CD4-positive, alpha-beta T cell (primary cell): Measurements from ENCODE around the gene ZNF674. TPM values are rescaled to one million over a fixed set of nuclear protein-coding genes. Genes with fewer than 3 reads are reported as not detected.

Experiments
- ATAC-seq: fragments of 200-7000 bp; cut with Tn5 transposase; one replicate; pipeline ENCODE4 v1.10.0; 2022; ENCODE audit warnings: mild to moderate bottlenecking; ENCODE audit not compliant: poor library complexity
- CTCF ChIA-PET: fragments of 350-600 bp; sonication (Branson Sonifier 250); formaldehyde crosslinking; loops from one replicate; lab custom pipeline; 2021; ENCODE audit warnings: antibody characterized with exemption, inconsistent platforms; lab: Charles Lee
- POLR2A ChIA-PET: fragments of 350-600 bp; sonication (Branson Sonifier 250); formaldehyde crosslinking; loops from one replicate; lab custom pipeline; 2021; ENCODE audit warnings: antibody characterized with exemption, inconsistent platforms; lab: Charles Lee
- DNase-seq, 14 experiments: peaks; one replicate each; pipeline ENCODE4 v3.0.0-alpha.2; 2013 to 2020; ENCODE audit warnings: mixed read lengths in 2 of 14
- H3K27ac ChIP-seq, 2 donors: one replicate each; pipeline versions ENCODE4 v1.5.1 to v1.7.0; 2013; ENCODE audit warnings: low read length in 2 of 2, low read depth in 1 of 2, mild to moderate bottlenecking in 1 of 2
- H3K27me3 ChIP-seq, 2 experiments: 1 replicate in 1 of 2; 2 replicates in 1 of 2; pipeline versions ENCODE4 v1.6.1 to v1.7.0; 2013; ENCODE audit warnings: low read length in 2 of 2, control low read depth in 1 of 2, mild to moderate bottlenecking in 1 of 2, moderate library complexity in 1 of 2; ENCODE audit not compliant: insufficient read depth in 2 of 2, control insufficient read depth in 1 of 2
- H3K36me3 ChIP-seq: one replicate; pipeline ENCODE4 v1.6.1; 2013; ENCODE audit warnings: low read length, control low read depth; ENCODE audit not compliant: insufficient read depth
- H3K4me1 ChIP-seq: one replicate; pipeline ENCODE4 v1.6.1; 2013; ENCODE audit warnings: low read length, control low read depth; ENCODE audit not compliant: insufficient read depth
- H3K4me3 ChIP-seq: one replicate; pipeline ENCODE4 v1.5.1; 2013; ENCODE audit warnings: mild to moderate bottlenecking, low read length, moderate library complexity
- H3K9me3 ChIP-seq, 2 experiments: 1 replicate in 1 of 2; 2 replicates in 1 of 2; pipeline versions ENCODE4 v1.6.1 to v1.7.0; 2013; ENCODE audit warnings: low read length in 2 of 2, mild to moderate bottlenecking in 2 of 2, control low read depth in 1 of 2, moderate library complexity in 1 of 2; ENCODE audit not compliant: control insufficient read depth in 1 of 2, insufficient read depth in 1 of 2
- H3K27ac Mint-ChIP-seq: one replicate; pipeline ENCODE4 v1.8.0; 2020; ENCODE audit warnings: mixed read lengths
- H3K27me3 Mint-ChIP-seq: one replicate; pipeline ENCODE4 v1.8.0; 2021; ENCODE audit warnings: mixed read lengths
- H3K36me3 Mint-ChIP-seq: one replicate; pipeline ENCODE4 v1.8.0; 2021; ENCODE audit warnings: low read depth, mixed read lengths
- H3K4me1 Mint-ChIP-seq: one replicate; pipeline ENCODE4 v1.8.0; 2021; ENCODE audit warnings: low read depth, mixed read lengths
- H3K4me3 Mint-ChIP-seq: one replicate; pipeline ENCODE4 v1.8.0; 2020; ENCODE audit warnings: mild to moderate bottlenecking, mixed read lengths
- H3K9me3 Mint-ChIP-seq: one replicate; pipeline ENCODE4 v1.8.0; 2020; ENCODE audit warnings: mixed read lengths
- intact Hi-C, 2 experiments: fragments of 100-400 bp; cut with DNase I in 1 of 2; cut with micrococcal nuclease in 1 of 2; formaldehyde crosslinking; loops; one replicate each; pipeline versions ENCODE4 v1.15.1 to v1.9.0; 2023 to 2025; cut with DNase I, micrococcal nuclease
- total RNA-seq, 174 experiments: library from RNA in 2 of 174; stranded (reverse) in 2 of 174; gene quantifications; one replicate each; pipeline ENCODE4 v1.2.3 and lab custom pipeline; 2021 to 2026
- TF ChIP-seq, protein P1 (sequence below): fragments of 200-600 bp; IDR thresholded peaks from one replicate; pipeline ENCODE4 v1.8.0; 2022; ENCODE audit warnings: antibody characterized with exemption, mild to moderate bottlenecking

ZNF674 gene
- total RNA-seq, 2 experiments from 2014 or later: 1.2 to 1.9 TPM

DNA sequence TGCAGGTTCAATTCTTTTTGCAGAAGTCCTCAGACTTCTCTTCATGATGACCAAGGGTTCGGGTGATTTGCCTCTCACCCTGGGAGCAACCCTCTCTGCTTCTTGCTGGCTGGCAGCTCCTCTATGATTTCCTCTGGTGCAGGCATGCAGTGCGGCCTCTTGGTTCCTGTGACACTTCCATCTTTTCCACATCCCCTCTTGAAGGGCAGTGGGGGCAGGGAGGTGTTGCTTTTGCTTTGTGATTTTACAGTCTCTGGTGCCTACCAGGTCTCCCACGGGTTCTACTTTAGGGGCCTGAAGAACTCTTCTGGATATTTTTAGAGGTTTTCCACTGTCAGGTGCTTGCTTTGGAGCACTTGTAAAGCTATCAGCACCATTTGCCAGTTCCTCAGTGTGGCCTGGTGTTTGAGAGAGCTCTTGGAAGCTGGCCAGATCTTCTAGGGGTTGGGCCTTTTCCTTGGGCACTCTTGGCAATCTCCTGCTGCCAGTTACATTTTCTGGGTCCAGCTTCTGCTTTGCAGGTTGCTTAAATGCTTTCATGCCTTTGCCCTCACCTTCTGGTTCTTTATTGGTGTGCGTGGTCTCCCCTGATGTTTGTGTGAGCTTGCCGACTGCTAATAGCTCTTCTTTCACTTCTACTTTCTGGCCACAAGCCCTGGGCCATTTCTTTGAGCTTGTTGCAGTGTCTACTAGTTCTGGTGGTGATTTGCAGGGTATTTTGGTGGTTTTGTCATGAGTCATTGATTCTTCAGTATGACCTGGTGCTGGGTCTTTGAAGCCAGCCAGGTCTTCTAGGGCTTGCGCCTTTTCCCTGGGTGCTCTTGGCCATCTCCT, 16.8 kb upstream of the ZNF674 start:
- Mint-ChIP-seq H3K4me1 (no peaks in the 10 kb centered on the region), H3K9me3 (no peaks in the 10 kb centered on the region)

GRCh38 chrX:46559062-46559461, 13.8 kb upstream of the ZNF674 start:
- Histone ChIP-seq H3K9me3 (no peaks in the 10 kb centered on the region), H3K27me3 (no peaks in the 10 kb centered on the region), H3K4me3 (no peak overlapping the region), H3K36me3 (no peaks in the 10 kb centered on the region), H3K4me1 (no peaks in the 10 kb centered on the region), H3K27ac (no peak overlapping the region)
- TF ChIP-seq, protein P1, sequence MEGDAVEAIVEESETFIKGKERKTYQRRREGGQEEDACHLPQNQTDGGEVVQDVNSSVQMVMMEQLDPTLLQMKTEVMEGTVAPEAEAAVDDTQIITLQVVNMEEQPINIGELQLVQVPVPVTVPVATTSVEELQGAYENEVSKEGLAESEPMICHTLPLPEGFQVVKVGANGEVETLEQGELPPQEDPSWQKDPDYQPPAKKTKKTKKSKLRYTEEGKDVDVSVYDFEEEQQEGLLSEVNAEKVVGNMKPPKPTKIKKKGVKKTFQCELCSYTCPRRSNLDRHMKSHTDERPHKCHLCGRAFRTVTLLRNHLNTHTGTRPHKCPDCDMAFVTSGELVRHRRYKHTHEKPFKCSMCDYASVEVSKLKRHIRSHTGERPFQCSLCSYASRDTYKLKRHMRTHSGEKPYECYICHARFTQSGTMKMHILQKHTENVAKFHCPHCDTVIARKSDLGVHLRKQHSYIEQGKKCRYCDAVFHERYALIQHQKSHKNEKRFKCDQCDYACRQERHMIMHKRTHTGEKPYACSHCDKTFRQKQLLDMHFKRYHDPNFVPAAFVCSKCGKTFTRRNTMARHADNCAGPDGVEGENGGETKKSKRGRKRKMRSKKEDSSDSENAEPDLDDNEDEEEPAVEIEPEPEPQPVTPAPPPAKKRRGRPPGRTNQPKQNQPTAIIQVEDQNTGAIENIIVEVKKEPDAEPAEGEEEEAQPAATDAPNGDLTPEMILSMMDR: no peak
- Mint-ChIP-seq H3K9me3 (no peaks in the 10 kb centered on the region), H3K4me3 (no peak overlapping the region), H3K36me3 (no peaks in the 10 kb centered on the region), H3K27ac (no peak overlapping the region), H3K27me3 (no peaks in the 10 kb centered on the region), H3K4me1 (peaks cover 4% of the 10 kb centered on the region)
- DNase-seq (no peak), ATAC-seq (no peak)
- POLR2A ChIA-PET: no interaction called here
- intact Hi-C loops: loop anchor here (5.0 to 10.0 kb wide), 2 partner anchors 128 to 236 kb away; no protein-coding TSS in a partner anchor
- CTCF ChIA-PET: no interaction called here

More for the DNA sequence above, 16.8 kb upstream of the ZNF674 start:
- Mint-ChIP-seq H3K36me3 (no peaks in the 10 kb centered on the region), H3K27me3 (no peaks in the 10 kb centered on the region), H3K27ac (no peak overlapping the region), H3K4me3 (no peak overlapping the region)
- H3K9me3 ChIP-seq: no peaks in the 10 kb centered on the region
- POLR2A ChIA-PET: interaction anchor here (0.6 kb wide), 1 partner anchor 50 kb away, joined by 3 read pairs; no protein-coding TSS in a partner anchor
- no peak overlapping the region for H3K4me3 ChIP-seq
- H3K27ac ChIP-seq: no peak overlapping the region
- DNase-seq (peak in 1 of 14 experiments; percentile 19), ATAC-seq (no peak)
- TF ChIP-seq, protein P1: no peak
- CTCF ChIA-PET: no interaction called here
- H3K27me3 ChIP-seq: no peaks in the 10 kb centered on the region
- intact Hi-C loops: no loop called here
- no peaks in the 10 kb centered on the region for H3K4me1 ChIP-seq
- H3K36me3 ChIP-seq: no peaks in the 10 kb centered on the region

- H3K4me1 Mint-ChIP-seq: peaks cover 4% of the 10 kb centered on the region
- H3K27me3 ChIP-seq: no peaks in the 10 kb centered on the region
- TF ChIP-seq, protein P1: peak; percentile 32
- POLR2A ChIA-PET: no interaction called here
- CTCF ChIA-PET: interaction anchor here (0.7 to 2.0 kb wide), 2 partner anchors 87 to 753 kb away, joined by 3 to 8 read pairs; no protein-coding TSS in a partner anchor
- no peaks in the 10 kb centered on the region for H3K9me3 Mint-ChIP-seq
- H3K27ac ChIP-seq: no peak overlapping the region
- H3K36me3 Mint-ChIP-seq: no peaks in the 10 kb centered on the region
- H3K4me3 Mint-ChIP-seq: no peak overlapping the region
- peak in 2 of 14 experiments; percentile 23 to 35 for DNase-seq
- H3K9me3 ChIP-seq: no peaks in the 10 kb centered on the region
- no peak for ATAC-seq
- H3K4me3 ChIP-seq: no peak overlapping the region
- no peaks in the 10 kb centered on the region for H3K36me3 ChIP-seq
- intact Hi-C loops: loop anchor here (1.0 to 10.0 kb wide), 3 partner anchors 87 to 240 kb away; no protein-coding TSS in a partner anchor
- H3K27me3 Mint-ChIP-seq: no peaks in the 10 kb centered on the region
- H3K4me1 ChIP-seq: no peaks in the 10 kb centered on the region
- no peak overlapping the region for H3K27ac Mint-ChIP-seq
Observed at GRCh38 chrX:46554942-46555341, 9.7 kb upstream of the ZNF674 start.
